ENCODE results near the gene BPIFB2.
A peak's percentile ranks its signal among the peaks of the same experiment; 100 is the strongest.

BPIFB2 gene

DNA sequence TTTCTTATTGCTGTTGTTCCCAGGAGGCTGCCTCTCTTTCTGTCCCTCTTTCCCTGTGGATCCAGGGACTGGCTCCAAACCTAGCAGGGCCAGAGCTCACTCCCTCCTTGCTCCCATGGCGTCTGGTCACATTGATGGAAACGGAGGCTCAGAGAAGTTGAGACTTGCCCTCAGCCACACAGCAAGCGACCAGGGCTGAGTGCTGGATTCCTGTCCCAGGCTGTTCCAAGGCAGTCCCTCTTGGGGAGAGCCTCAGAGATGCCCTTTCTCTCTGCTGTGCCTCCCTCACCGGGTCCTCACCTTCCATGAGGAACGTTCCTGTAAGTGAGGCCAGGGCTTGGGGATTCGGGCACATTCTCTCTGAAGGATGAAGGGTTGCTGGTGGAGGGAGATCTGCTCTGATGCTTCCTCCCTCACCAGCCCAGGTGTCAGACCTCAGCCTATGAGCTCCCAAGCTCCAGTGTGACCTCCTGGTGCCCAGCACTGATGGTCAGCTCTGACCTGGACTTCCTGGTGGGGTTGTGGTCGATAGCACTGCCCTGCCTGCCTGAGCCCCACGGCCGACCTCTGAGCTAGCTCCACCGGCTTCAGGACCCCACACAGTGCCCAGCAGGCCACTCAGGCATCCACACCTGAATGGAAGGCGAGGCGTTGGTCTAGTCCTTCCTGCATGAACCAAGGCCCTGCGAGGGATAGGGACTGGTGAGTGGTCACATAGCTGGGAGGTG lies 30.1 kb upstream of the BPIFB2 start:
- peaks cover 0 to 34% (median 6%) of the 10 kb centered on the region in 4 experiments for H3K4me1 ChIP-seq (ENCODE audit: control extremely low read depth in 1 of 4, control insufficient read depth in 4 of 4, insufficient read depth in 4 of 4, low read length in 3 of 4)
- H3K27ac ChIP-seq (ENCODE audit: insufficient read depth in 1 of 2, low read depth in 1 of 2, low read length in 2 of 2, poor library complexity in 1 of 2, severe bottlenecking in 2 of 2), result no peak overlapping the region
- 93% methylated on average over 10 of the region's 13 CpGs for WGBS (ENCODE audit: insufficient coverage)
- no peaks in the 10 kb centered on the region for H3K36me3 ChIP-seq (ENCODE audit: control insufficient read depth in 4 of 4, insufficient read depth in 4 of 4, low read length in 3 of 4)
- POLR2A ChIA-PET, result no interaction called here
- CTCF ChIA-PET, result interaction anchor here (0.6 to 0.9 kb wide), 2 partner anchors 76 to 129 kb away, joined by 4 read pairs; no protein-coding TSS in a partner anchor
- no peak for DNase-seq
- no peaks in the 10 kb centered on the region for H3K27me3 ChIP-seq (replicated peaks in 2 of 5; ENCODE audit: control insufficient read depth in 4 of 5, insufficient read depth in 5 of 5, low read length in 4 of 5)
- no peak overlapping the region for H3K4me3 ChIP-seq (ENCODE audit: control insufficient read depth in 1 of 7, extremely low read depth in 1 of 7, insufficient read depth in 4 of 7, low read depth in 2 of 7, low read length in 6 of 7)
- H3K9me3 ChIP-seq (ENCODE audit: control extremely low read depth in 1 of 5, control insufficient read depth in 4 of 5, insufficient read depth in 2 of 5, low read depth in 1 of 5, low read length in 4 of 5), result peaks cover 0 to 19% (median 8%) of the 10 kb centered on the region in 5 experiments

- POLR2A ChIA-PET, result no interaction called here
- CTCF ChIA-PET, result interaction anchor here (0.9 kb wide), 1 partner anchor 76 kb away, joined by 4 read pairs; no protein-coding TSS in a partner anchor
- 100% methylated on average over 7 of the region's 7 CpGs for WGBS (ENCODE audit: insufficient coverage)
These were observed 29.5 kb upstream of the BPIFB2 start for GRCh38 chr20:32978009-32978335.

GRCh38 chr20:32979201-32979998 lies 28.1 kb upstream of the BPIFB2 start:
- H3K27ac ChIP-seq (ENCODE audit: insufficient read depth in 1 of 2, low read depth in 1 of 2, low read length in 2 of 2, poor library complexity in 1 of 2, severe bottlenecking in 2 of 2), result no peak overlapping the region
- H3K4me1 ChIP-seq (ENCODE audit: control extremely low read depth in 1 of 4, control insufficient read depth in 4 of 4, insufficient read depth in 4 of 4, low read length in 3 of 4), result peaks cover 0 to 18% (median 0%) of the 10 kb centered on the region in 4 experiments
- DNase-seq, result no peak
- ChIA-PET CTCF (no interaction called here), POLR2A (no interaction called here)
- no peak overlapping the region for H3K4me3 ChIP-seq (ENCODE audit: control insufficient read depth in 1 of 7, extremely low read depth in 1 of 7, insufficient read depth in 4 of 7, low read depth in 2 of 7, low read length in 6 of 7)
- 86% methylated on average over 8 of the region's 9 CpGs for WGBS (ENCODE audit: insufficient coverage)
- H3K9me3 ChIP-seq (ENCODE audit: control extremely low read depth in 1 of 5, control insufficient read depth in 4 of 5, insufficient read depth in 2 of 5, low read depth in 1 of 5, low read length in 4 of 5), result peaks cover 0 to 19% (median 8%) of the 10 kb centered on the region in 5 experiments
- no peaks in the 10 kb centered on the region for H3K27me3 ChIP-seq (replicated peaks in 2 of 5; ENCODE audit: control insufficient read depth in 4 of 5, insufficient read depth in 5 of 5, low read length in 4 of 5)
- H3K36me3 ChIP-seq (ENCODE audit: control insufficient read depth in 4 of 4, insufficient read depth in 4 of 4, low read length in 3 of 4), result no peaks in the 10 kb centered on the region

More at GRCh38 chr20:32978009-32978335, 29.5 kb upstream of the BPIFB2 start:
- H3K4me3 ChIP-seq (ENCODE audit: control insufficient read depth in 1 of 7, extremely low read depth in 1 of 7, insufficient read depth in 4 of 7, low read depth in 2 of 7, low read length in 6 of 7), result no peak overlapping the region
- H3K27ac ChIP-seq (ENCODE audit: insufficient read depth in 1 of 2, low read depth in 1 of 2, low read length in 2 of 2, poor library complexity in 1 of 2, severe bottlenecking in 2 of 2), result no peak overlapping the region
- peaks cover 0 to 19% (median 8%) of the 10 kb centered on the region in 5 experiments for H3K9me3 ChIP-seq (ENCODE audit: control extremely low read depth in 1 of 5, control insufficient read depth in 4 of 5, insufficient read depth in 2 of 5, low read depth in 1 of 5, low read length in 4 of 5)
- H3K36me3 ChIP-seq (ENCODE audit: control insufficient read depth in 4 of 4, insufficient read depth in 4 of 4, low read length in 3 of 4), result no peaks in the 10 kb centered on the region
- peaks cover 0 to 32% (median under 1%) of the 10 kb centered on the region in 4 experiments for H3K4me1 ChIP-seq (ENCODE audit: control extremely low read depth in 1 of 4, control insufficient read depth in 4 of 4, insufficient read depth in 4 of 4, low read length in 3 of 4)
- DNase-seq, result no peak
- H3K27me3 ChIP-seq (replicated peaks in 2 of 5; ENCODE audit: control insufficient read depth in 4 of 5, insufficient read depth in 5 of 5, low read length in 4 of 5), result no peaks in the 10 kb centered on the region

DNA sequence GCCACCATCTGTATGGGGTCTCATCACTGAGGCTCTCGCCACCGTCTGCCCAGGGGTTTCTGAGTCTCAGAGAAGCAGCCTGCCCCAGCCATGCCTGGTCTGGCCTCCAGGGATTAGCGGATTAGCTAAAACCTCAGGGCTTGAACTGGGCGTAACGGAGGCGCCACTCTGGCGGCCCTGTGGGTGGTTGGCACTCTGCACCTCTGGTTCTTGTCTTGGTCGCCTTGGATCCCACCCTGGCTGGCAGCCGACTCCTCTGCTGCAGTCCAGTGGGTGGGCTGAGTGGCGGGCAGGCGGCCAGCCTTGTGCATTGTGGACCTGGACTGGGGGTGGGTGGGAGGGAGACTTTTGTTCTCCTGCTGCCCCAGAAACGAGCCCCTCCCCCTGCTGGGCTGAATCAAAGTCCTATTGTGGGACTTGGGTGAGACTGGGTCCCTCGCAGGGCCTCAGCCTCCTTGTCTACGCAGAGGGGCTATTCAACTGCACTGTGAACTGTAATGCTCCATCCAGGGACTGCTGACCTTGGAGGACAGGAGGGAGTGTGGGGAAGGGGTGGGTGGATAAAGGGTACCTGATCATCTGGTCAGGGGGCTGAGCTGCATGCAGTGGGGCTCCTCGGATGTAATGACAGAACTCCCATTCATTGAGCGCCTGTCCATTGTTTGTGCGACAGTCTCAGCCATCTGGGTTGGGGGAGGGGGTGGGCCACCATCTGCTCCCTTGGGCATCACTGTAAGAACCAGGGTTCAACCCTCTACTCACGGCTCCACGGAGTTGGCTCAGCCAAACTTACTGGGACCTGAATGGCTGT lies 27.2 kb upstream of the BPIFB2 start:
- DNase-seq, result peak in 2 of 3 donors; percentile 14 to 34
- Histone ChIP-seq H3K9me3 (ENCODE audit: control extremely low read depth in 1 of 5, control insufficient read depth in 4 of 5, insufficient read depth in 2 of 5, low read depth in 1 of 5, low read length in 4 of 5) (peaks cover 0 to 19% (median 8%) of the 10 kb centered on the region in 5 experiments), H3K36me3 (ENCODE audit: control insufficient read depth in 4 of 4, insufficient read depth in 4 of 4, low read length in 3 of 4) (no peaks in the 10 kb centered on the region), H3K4me3 (ENCODE audit: control insufficient read depth in 1 of 7, extremely low read depth in 1 of 7, insufficient read depth in 4 of 7, low read depth in 2 of 7, low read length in 6 of 7) (no peak overlapping the region), H3K4me1 (ENCODE audit: control extremely low read depth in 1 of 4, control insufficient read depth in 4 of 4, insufficient read depth in 4 of 4, low read length in 3 of 4) (peaks cover 0 to 14% (median 0%) of the 10 kb centered on the region in 4 experiments), H3K27ac (ENCODE audit: insufficient read depth in 1 of 2, low read depth in 1 of 2, low read length in 2 of 2, poor library complexity in 1 of 2, severe bottlenecking in 2 of 2) (no peak overlapping the region), H3K27me3 (replicated peaks in 2 of 5; ENCODE audit: control insufficient read depth in 4 of 5, insufficient read depth in 5 of 5, low read length in 4 of 5) (no peaks in the 10 kb centered on the region)
- WGBS (ENCODE audit: insufficient coverage), result 97% methylated on average over 16 of the region's 19 CpGs
- ChIA-PET POLR2A (no interaction called here), CTCF (no interaction called here)

DNA sequence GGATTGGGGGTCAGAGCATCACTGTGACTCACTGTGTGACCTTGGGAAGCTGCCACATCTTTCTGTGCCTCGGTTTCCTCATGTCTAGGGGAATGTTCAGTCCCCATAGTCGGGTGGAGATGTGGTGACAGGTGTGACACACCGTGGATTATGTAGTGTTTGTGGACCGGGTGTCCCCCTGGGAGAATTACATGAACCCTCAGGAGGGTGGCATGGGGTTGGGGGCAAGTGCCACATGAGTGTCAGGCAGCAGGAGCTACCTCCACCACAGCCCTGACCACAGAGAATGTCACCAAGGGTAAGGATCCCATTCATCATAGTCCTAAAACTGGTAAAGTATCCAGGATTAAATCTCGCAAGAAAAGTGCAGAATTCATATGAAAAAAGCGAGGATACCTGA lies 26.5 kb upstream of the BPIFB2 start:
- Histone ChIP-seq H3K27me3 (replicated peaks in 2 of 5; ENCODE audit: control insufficient read depth in 4 of 5, insufficient read depth in 5 of 5, low read length in 4 of 5) (no peaks in the 10 kb centered on the region), H3K27ac (ENCODE audit: insufficient read depth in 1 of 2, low read depth in 1 of 2, low read length in 2 of 2, poor library complexity in 1 of 2, severe bottlenecking in 2 of 2) (no peak overlapping the region), H3K4me1 (ENCODE audit: control extremely low read depth in 1 of 4, control insufficient read depth in 4 of 4, insufficient read depth in 4 of 4, low read length in 3 of 4) (peaks cover 0 to 14% (median 0%) of the 10 kb centered on the region in 4 experiments), H3K4me3 (ENCODE audit: control insufficient read depth in 1 of 7, extremely low read depth in 1 of 7, insufficient read depth in 4 of 7, low read depth in 2 of 7, low read length in 6 of 7) (no peak overlapping the region), H3K36me3 (ENCODE audit: control insufficient read depth in 4 of 4, insufficient read depth in 4 of 4, low read length in 3 of 4) (no peaks in the 10 kb centered on the region), H3K9me3 (ENCODE audit: control extremely low read depth in 1 of 5, control insufficient read depth in 4 of 5, insufficient read depth in 2 of 5, low read depth in 1 of 5, low read length in 4 of 5) (peaks cover 0 to 17% (median 8%) of the 10 kb centered on the region in 5 experiments)
- WGBS (ENCODE audit: insufficient coverage), result 89% methylated on average over 3 of the region's 6 CpGs
- ChIA-PET CTCF (no interaction called here), POLR2A (no interaction called here)
- DNase-seq, result no peak

DNA sequence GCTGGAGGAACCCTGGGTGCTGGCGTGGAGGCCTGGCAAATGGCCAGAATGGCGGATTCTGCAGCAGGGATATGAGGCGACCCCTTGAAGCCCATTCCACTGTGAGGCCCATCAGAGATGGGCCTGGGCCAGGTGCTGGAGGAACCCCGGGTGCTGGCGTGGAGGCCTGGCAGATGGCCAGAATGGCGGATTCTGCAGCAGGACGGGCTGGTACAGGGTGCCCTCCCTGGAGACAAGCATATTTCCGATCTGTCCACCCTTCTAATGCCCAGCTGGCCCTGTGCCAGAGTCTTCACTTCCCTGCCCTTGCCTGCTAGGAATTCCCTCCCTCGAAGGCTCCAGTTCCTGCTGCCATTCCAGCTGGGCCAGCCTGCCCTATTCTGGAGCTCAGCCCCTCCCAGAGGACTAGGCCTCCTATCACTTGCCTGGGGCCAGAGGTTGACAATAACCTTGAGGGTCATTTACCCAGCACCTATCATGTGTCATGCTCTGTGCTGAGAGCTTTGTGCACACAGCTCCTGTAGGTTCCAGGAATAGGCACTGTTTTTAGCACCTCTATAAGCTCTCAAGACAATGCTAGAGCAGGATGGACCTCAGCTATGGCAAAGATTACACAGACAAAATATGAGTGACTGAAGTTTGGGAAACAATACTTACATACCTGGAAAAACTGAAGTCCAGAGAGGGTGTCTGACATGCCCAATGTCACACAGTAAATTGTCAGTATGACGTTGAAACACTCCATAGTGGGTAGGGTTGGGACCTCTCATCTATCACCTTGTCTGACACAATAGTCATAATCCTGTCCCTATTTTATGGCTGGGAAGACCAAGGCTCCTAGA lies 24.7 kb upstream of the BPIFB2 start:
- WGBS (ENCODE audit: insufficient coverage), result 97% methylated on average over 10 of the region's 10 CpGs
- POLR2A ChIA-PET, result interaction anchor here (0.8 kb wide), 1 partner anchor 74 kb away, joined by 3 read pairs; no protein-coding TSS in a partner anchor
- Histone ChIP-seq H3K4me3 (ENCODE audit: control insufficient read depth in 1 of 7, extremely low read depth in 1 of 7, insufficient read depth in 4 of 7, low read depth in 2 of 7, low read length in 6 of 7) (no peak overlapping the region), H3K27ac (ENCODE audit: insufficient read depth in 1 of 2, low read depth in 1 of 2, low read length in 2 of 2, poor library complexity in 1 of 2, severe bottlenecking in 2 of 2) (no peak overlapping the region), H3K4me1 (ENCODE audit: control extremely low read depth in 1 of 4, control insufficient read depth in 4 of 4, insufficient read depth in 4 of 4, low read length in 3 of 4) (peaks cover 0 to 11% (median 0%) of the 10 kb centered on the region in 4 experiments), H3K27me3 (replicated peaks in 2 of 5; ENCODE audit: control insufficient read depth in 4 of 5, insufficient read depth in 5 of 5, low read length in 4 of 5) (no peaks in the 10 kb centered on the region), H3K36me3 (ENCODE audit: control insufficient read depth in 4 of 4, insufficient read depth in 4 of 4, low read length in 3 of 4) (no peaks in the 10 kb centered on the region), H3K9me3 (ENCODE audit: control extremely low read depth in 1 of 5, control insufficient read depth in 4 of 5, insufficient read depth in 2 of 5, low read depth in 1 of 5, low read length in 4 of 5) (peaks cover 0 to under 1% (median 0%) of the 10 kb centered on the region in 5 experiments)
- no peak for DNase-seq
- CTCF ChIA-PET, result no interaction called here
